GM18867 (cell line): ENCODE measurements around the gene CMIP.
A peak's percentile ranks its signal among the peaks of the same experiment; 100 is the strongest.

Experiments used
- ATAC-seq: cut with Tn5 transposase; IDR thresholded peaks from one replicate; pipeline ENCODE4 v1.9.1; 2021; ENCODE audit warnings: mild to moderate bottlenecking, moderate library complexity; ENCODE audit not compliant: unreplicated experiment

The CMIP gene

DNA sequence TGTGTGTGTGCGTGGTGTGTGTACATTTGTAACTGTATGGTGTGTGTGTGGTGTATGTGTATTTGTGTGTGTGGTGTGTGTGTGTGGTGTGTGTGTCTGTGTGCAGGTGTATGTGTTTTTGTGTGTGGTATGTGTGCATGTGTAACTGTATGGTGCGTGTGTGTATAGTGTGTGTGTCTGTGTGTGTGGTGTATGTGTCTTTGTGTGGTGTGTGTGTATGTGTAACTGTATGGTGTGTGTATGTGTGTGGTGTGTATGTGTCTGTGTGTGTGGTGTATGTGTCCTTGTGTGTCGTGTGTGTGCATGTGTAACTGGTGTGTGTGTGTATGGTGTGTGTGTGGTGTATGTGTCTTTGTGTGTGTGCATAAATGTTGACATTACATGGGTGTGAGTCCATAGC lies 170.8 kb downstream of the CMIP start:
- no peak for ATAC-seq

DNA sequence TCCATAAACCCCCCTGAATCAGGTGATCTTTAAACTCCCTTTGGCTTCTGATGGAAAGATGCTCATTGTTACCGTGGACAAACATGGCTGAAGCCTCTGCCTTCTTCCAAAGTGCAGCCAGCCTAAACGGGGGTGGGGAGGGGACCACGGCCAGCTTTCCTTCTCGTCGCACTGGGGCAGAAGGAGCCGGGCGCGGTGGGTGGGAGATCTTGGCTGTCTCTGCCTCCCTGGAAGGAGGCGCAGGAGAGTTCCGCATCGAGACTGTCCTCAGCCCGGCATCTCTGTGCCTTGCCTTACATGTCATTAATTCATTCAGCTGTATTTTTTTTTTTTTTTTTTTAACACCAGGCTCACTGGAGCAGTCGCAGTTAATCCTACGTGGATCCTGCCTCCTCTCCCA lies 171.2 kb downstream of the CMIP start:
- ATAC-seq = no peak

DNA sequence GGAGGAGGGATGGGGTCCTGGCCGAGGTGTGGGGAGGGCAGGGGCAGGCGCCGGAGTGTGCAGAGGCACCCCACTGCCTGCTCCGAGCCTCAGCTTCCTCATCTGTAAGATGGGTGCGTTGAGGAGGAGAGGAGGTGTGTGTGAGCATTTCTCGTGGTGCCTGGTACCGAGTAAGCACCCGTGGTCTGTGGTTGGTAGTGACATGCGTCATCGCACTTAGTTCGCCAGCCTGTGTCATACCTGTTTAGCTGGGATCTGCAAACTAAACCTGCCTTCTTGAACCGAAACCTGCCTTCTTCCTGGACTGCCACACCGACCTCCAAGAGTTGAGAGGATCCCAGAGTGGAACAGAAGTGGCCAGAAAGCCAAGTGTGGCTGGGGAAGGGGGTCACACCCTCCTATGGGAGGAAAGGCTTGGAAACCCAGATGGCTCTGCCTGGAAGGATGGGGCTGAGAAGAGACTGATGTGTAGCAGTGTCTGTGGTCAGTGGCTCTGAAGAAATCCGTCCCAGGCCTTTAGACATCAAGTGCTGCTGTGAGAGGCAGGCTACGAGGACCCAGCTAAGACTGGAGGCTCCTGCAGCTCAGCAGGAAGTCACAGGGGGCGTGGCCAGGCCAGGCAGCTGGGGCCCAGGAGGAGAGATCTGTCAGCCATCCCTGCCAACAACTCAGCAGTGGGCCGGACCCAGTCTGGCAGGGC lies 171.9 kb downstream of the CMIP start:
- peak; percentile 86 for ATAC-seq

DNA sequence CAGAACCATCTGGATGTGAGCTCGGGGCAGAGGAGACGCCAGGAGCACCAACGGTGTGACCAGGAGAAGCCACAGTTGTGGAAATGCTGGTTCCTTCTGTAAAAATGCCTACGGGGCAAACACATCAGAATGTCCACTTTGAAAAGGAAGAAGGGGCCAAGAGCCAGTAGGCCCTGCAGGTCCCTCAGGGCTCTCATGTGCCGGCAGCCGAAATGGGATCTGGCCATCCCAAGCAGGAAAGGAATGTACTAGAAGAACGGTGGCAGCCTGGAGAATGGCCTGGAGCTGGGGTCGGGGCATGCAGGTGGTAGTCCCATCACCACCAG lies 172.4 kb downstream of the CMIP start:
- ATAC-seq = no peak

DNA sequence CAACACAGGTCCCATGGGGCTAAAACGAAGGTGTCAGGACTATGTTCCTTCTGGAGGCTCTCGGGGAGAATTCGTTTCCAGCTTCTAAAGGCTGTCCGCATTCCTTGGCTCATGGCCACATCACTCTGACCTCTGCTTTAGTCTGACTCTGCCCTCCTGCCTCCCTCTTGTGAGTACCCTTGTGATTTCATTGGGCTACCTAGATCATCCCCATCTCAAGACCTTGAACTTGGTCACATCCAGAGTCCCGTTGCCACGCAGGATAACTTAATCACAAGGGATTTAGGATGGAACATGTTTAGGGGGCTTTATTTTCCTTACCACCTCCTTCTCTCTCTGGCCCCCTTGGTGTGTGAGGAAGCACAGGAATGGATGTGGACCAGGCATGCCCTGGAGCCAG lies 173.6 kb downstream of the CMIP start:
- ATAC-seq = no peak

DNA sequence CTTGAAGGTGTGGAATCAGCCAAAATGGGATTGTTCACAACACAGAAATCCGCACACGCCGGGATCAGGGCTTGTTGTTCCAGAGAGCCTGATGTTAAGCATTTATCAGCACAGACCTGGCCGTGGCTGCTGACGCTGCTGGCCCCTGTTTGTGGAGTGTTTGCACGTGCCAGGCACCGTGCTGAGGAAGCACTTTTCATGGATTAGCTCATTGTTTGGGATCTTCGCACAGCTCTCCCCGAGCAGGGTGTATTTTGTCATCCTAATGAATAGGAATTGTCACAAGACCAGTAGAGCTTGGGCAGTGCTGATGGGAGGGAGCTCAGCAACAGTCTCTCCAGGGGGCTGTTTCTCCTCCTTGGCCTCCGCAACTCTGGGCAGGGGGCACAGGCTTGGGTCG lies 174.1 kb downstream of the CMIP start:
- no peak for ATAC-seq

DNA sequence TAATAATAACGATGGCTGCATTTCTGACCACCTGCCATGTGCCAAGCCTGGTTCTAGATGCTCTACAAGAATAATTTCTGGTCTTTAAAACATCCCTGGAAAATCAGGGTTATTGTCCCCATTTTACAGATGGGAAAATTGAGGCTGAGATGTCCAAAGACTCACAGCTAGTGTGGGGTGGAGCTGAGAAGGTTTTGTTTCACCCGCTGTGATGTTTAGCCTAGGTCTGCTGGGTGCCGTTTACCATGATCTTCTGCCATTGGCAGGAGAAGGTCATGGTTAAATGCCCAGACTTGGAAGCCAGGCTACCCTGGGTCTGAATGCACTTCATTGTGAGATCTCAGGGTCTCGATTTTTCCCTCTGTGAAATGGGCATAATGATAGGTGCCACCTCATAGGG lies 175.4 kb downstream of the CMIP start:
- no peak for ATAC-seq

DNA sequence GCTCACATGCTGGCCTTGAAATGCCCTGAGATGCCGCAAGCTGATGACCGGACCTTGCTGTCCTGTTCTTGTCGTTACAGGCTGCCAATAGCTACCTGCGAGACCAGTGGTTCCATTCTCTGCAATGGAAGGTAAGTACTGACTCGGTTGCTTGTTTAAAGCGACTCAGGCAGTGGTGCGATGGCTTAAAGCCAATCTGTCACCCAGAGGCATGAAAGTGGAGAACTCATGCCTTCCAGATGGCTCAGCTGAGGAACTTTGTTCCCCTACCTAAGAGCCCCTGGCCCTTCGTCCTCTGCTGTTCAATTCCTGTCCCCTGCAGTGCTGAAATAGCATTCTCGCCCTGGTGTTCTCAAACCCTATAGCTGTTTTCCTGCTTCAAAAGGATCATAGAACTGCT lies 176.2 kb downstream of the CMIP start:
- ATAC-seq = no peak

DNA sequence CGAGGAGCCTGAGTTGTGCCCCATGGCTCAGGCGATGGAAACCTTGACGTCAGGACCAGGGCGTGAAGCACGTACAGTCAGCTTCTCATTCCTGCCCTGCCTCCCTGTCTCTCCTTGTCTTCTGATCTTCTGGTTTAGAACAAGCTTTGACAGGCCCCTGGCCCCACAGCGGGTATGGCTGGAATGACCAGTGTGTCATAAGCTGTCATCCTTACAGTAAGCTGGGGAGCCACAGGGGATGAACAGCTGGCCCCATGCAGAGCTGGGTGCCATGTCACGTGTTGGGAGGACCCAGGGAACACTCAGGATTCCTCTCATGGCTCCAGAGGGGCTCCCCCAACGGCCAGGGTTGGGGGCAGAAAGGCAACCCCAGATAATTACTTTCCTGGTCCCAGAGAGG lies 176.9 kb downstream of the CMIP start:
- no peak for ATAC-seq

DNA sequence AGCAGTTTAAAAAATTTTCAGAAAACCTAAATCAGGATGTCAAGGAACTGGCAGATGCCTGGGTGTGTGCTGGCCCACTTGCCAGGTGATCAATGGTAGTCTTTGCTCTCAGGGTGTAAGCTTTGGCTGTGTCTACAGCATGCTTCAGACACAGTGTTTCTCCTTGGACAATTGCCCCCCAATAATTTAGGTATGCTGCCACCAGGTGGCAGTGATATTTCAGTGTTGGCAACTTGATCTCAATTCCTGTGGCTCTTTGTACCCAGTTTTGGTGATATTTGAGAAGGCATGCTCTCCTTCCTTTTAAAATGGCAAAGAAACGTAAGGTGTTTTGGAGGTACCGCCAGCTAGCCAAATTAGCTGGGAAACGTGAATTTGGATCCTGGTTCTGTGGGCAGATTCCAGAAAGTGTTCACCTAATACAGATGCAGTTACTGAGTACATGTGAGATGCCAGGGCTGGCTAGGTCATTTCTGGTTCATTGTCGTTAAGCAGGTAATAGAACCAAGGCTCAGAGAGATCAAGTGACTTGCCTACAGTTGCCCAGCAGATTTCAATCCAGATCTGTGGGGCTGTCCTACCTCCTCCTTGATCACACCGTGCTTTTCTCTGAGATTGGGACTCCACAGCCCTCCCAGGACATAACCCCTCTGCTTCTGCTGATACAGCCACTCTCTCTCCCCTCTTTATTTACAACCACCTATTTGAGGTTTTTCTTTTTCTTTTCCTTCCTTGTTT lies 178.9 kb downstream of the CMIP start:
- ATAC-seq = peak; percentile 51

DNA sequence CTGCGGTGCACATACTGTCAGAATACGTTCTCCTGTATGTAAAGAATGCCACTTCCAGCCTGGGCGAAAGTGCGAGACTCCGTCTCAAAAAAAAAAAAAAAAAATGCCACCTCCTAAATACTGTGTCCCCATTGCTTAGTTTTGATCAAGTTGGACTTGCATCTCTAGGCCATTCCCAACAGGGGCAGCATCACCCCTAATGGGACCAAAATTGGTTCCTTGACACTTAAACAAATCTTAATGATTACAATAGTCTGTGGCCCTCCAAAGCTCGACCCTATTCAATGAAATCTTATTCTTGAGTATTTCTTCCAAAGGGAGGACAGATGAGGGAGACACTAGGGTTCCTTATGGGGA lies 179.8 kb downstream of the CMIP start:
- ATAC-seq = no peak

DNA sequence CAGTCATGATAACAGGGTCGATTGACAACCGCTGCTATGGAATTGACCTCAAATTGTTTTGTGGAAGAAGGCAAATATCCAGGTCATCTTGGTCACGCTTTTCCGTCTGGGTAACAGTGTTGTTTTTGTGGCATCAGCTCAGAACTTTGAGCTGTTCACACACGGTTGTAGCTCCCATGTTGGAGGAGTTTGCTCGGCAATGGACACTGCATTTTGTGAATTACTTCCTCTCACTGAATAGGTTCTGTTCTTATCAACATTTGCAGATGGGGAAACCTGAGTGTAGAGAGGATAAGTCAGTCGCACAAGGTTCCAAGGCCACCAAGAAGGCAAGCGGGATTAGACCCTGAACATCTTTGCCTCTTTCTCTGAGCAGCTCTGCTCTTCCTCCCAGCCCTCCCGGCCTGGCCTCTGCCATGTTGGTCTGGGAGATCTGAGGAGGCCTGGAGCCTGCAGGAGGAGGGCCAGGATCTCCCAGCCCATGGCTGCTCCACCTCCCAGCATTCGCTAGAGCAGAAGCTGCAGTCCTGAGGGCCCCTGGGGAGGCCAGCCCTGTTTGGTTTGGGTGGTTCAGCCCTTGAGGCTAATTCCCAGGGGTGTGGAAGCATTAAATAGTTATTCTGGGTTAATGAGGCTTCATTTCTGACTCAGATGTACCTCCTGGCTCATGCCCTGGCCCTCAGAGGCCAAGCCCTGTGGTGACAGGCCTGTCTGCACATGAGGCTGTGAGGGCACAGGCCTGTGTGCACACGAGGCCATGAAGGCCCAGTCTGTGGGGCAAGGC lies 180.3 kb downstream of the CMIP start:
- no peak for ATAC-seq

DNA sequence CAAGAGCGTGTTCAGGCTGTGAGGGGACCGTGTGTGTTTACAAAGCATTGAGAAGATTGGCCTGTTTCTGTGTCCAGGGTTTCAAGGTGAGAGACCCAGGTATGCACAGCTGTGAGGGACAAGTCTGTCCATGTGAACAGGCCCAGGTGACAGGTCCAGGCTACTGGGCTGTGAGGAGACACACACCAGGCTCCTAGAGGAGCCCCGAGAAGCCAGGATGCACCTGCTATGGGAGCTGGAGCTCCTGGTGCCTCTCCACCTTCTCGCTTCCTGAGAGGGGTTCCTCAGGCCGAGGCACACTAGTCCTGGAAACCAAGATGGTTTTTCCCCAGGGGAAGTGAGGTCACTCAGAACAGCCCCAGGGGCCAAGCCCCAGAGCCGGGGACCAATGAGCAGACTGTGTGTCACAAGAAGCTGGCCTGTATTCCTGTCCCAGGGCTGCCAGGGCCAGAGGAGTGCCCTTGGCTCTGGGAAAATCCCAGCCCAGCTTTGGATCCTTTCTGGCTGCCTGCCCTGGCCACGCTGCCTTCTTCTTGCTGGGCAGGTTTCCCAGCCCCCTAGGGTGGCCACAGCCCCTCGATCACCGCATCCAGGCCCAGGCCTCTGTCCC lies 181.0 kb downstream of the CMIP start:
- ATAC-seq = no peak

DNA sequence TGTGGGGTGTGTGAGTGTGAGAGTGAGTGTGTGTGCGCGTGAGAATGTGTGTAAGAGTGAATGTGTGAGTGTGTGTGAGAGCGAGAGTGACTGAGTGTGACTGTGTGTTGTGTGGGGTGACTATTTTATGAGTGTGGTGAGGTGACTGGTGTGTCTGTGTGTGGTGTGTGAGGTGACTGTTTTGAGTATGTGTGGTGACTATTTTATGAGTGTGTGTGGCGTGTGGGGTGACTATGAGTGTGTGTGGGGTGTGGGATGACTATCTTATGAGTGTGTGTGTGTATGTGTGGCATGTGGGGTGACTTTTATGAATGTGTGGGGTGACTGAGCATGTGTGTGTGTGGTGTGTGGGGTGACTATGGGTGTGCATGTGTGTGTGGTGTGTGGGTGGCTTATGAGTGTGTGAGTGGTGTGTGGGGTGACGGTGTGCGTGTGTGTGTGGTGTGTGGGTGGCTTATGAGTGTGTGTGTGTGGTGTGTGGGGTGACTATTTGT lies 181.6 kb downstream of the CMIP start:
- no peak for ATAC-seq

DNA sequence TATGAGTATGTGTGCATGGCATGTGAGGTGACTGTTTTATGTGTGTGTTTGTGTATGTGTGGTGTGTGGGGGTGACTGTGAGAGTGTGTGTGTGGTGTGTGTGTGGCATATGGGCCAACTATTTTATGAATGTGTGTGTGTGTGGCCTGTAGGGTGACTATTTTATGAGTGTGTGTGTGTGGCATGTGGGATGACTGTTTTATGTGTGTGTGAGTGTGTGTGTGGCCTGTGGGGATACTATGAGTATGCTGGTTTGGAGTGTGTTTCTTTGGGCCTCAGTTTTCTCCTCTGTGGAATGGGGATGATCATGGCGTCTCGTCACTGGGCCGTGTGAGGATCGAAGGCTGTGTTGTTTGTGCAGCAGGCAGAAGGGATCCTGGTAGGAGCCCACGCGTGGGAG lies 182.4 kb downstream of the CMIP start:
- no peak for ATAC-seq

DNA sequence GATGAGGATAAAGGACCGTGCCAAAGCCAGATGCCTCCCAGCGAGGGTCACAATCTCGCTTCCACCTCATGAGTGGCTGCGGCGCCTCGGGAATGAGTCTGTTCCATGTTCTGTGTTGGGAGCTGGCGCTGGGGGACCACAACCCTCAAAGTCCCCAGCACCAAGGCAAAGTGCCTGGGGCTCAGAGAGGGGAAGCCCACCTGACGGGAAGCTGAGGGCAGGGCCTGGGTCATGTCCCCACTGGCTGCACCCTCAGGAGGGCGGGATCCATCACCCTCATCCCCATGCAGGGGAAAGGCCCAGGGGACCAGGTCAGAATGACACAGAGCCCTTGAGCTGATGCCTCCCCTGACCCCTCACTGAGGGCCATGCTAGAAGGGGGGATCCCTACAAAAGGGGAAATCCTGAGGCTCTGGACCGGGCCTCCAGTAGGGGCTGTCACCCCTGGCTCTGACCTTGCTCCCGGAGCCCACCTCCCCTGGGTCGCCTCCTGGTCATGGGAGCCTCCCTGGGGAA lies 183.2 kb downstream of the CMIP start:
- ATAC-seq = no peak

DNA sequence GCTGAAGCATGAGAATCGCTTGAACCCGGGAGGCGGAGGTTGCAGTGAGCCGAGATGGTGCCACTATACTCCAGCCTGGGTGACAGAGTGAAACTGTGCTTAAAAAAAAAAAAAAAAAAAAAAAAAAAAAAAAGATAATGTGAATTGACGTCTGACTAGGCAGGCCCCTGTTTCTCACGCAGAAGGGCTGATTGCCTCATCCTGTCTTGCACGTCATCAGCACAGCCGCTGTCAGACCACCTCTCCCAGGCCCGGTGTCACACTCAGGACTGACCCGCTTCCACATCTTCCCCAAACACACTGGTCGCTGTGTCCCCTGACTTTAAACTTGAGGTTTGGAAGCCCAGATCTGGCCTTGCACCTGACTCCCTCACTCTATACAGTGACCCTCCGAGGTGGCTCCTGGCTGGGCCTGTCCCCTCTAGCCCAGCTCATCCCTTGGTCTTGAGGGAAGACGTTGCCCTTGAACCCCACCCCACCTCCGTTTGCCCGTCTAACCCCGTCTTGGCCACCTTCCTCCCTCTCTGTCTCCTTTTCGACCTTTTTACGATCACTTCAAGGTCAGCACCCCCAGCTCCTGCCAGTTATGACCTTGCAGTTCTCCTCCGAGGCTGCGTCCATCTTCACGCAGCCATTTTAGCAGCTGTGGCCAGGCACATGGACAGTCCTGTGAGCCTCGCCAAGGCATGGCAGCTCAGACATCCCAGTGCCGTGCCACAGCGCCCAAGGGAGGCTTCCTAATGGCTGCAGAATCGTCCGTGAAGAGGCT lies 184.6 kb downstream of the CMIP start:
- no peak for ATAC-seq

DNA sequence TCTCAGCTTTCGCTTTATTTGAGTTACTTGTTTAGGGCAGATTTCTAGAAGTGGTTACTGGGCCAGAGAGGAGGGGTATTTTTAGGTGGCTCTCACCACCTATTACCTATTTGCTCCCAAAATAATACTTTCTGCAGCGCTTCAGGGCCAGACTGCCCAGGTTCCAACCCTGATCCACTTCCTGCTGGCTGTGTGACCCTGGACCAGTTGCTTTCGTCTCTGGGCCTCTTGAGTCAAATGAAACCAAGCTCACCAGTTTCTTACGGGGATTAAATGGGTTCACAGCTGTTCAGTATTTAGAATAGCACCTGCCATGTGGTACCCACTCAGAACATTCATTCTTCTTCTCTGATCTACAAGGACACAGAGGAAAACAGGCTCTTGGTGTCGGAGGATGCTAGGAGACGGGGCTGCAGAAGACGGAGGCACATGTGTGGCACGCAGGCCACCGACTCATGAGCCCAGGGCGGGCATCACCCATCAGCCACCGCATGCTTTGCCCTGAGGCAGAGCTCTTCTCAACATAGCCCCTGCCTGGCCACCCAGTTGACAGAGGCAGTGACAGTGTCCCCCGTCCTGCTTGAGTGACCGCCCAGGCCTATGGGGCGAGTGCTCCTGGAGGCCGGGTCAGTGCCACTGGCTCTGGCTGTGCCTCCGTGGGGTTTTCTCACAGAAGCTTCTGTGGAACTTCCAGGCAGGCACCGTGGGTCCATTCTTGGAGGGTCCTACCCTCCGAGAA lies 185.5 kb downstream of the CMIP start:
- no peak for ATAC-seq

DNA sequence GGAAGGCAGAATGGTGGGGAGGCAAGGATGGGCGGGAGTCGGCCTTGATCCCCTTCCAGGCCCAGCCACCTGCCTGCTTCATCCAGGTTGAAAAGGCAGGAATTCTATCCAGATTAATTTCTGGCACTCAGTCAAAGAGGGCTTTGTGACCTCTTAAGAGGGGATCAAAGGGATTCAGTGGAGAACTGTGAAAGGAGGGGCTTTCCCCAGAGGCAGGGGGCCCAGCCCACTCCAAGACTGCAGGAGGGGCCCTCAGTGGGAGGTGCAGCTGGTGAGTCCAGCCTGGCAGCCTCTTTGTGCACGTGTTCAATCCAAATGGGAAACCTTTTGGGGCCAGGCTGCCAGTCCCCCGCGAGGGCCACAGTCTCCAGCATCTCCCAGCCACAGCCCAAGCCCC lies 186.0 kb downstream of the CMIP start:
- ATAC-seq = no peak
